Endothelial cell of umbilical vein (primary cell): Measurements from ENCODE around the gene LAMB4. TPM values are rescaled to one million over a fixed set of nuclear protein-coding genes. Genes with fewer than 3 reads are reported as not detected.

ENCODE experiments used
- BruUV-seq: library from RNA; stranded (reverse); fragments of 400-500 nt; replicated peaks from 2 replicates; lab custom pipeline; 2021; lab: Mats Ljungman, UMichigan
- CTCF ChIA-PET: fragments of 300-600, 350-600 bp; sonication (Branson Sonifier 250); formaldehyde crosslinking; loops from one replicate; lab custom pipeline; 2021; ENCODE audit warnings: antibody characterized with exemption, inconsistent platforms; lab: Charles Lee
- POLR2A ChIA-PET: fragments of 300-600, 350-600 bp; sonication (Branson Sonifier 250); formaldehyde crosslinking; loops from one replicate; lab custom pipeline; 2021; ENCODE audit warnings: antibody characterized with exemption, inconsistent platforms; lab: Charles Lee
- DNase-seq: peaks from one replicate; pipeline ENCODE4 v3.0.0-alpha.2; 2011; ENCODE audit warnings: low read depth, low spot score
- FAIRE-seq: peaks from 2 replicates; lab custom pipeline; 2011; peaks lifted over from hg19 to GRCh38; lab: Jason Lieb, UNC
- H2AFZ ChIP-seq: 2 replicates; pipeline ENCODE4 v1.6.0; 2012; ENCODE audit warnings: low read depth, low read length, control low read depth, inconsistent platforms
- H3K27ac ChIP-seq: 2 replicates; pipeline ENCODE4 v1.5.1; 2011; ENCODE audit warnings: low read depth, mild to moderate bottlenecking, control low read depth, low read length, moderate library complexity; ENCODE audit not compliant: insufficient read depth
- H3K27me3 ChIP-seq, 2 experiments: 2 replicates each; pipeline versions ENCODE4 v1.6.0 to v1.6.1; 2011; ENCODE audit warnings: low read length in 2 of 2, mixed read lengths in 1 of 2; ENCODE audit not compliant: control insufficient read depth in 2 of 2, insufficient read depth in 2 of 2
- H3K36me3 ChIP-seq, 2 experiments: 2 replicates in 1 of 2; 3 replicates in 1 of 2; pipeline ENCODE4 v1.5.1; 2011; ENCODE audit warnings: low read length in 2 of 2, mild to moderate bottlenecking in 1 of 2, moderate library complexity in 1 of 2; ENCODE audit not compliant: control insufficient read depth in 2 of 2, insufficient read depth in 2 of 2; ENCODE audit errors: extremely low read depth in 1 of 2
- H3K4me1 ChIP-seq: 3 replicates; pipeline ENCODE4 v1.5.1; 2011; ENCODE audit warnings: mild to moderate bottlenecking, low read length; ENCODE audit not compliant: control insufficient read depth, insufficient read depth; ENCODE audit errors: extremely low read depth
- H3K4me2 ChIP-seq: 2 replicates; pipeline ENCODE4 v1.6.1; 2011; ENCODE audit warnings: low read length, control low read depth, mixed read lengths; ENCODE audit not compliant: insufficient read depth
- H3K4me3 ChIP-seq, 3 experiments: fragments of 200-600 bp in 1 of 3; sonication (generic), shearing (Covaris generic) in 1 of 3; replicated peaks in 1 of 3; 2 replicates each; pipeline ENCODE4 v1.5.1; 2011 to 2016; ENCODE audit warnings: control low read depth in 3 of 3, low read length in 3 of 3, mild to moderate bottlenecking in 2 of 3, inconsistent platforms in 1 of 3, low read depth in 1 of 3, moderate library complexity in 1 of 3; ENCODE audit not compliant: insufficient read depth in 1 of 3
- H3K79me2 ChIP-seq: 2 replicates; pipeline ENCODE4 v1.6.0; 2012; ENCODE audit warnings: low read length, inconsistent platforms; ENCODE audit not compliant: control insufficient read depth, insufficient read depth
- H3K9ac ChIP-seq: replicated peaks from 2 replicates; pipeline ENCODE3; 2011; ENCODE audit warnings: low read length, control low read depth; ENCODE audit not compliant: insufficient read depth; ENCODE audit errors: extremely low read depth
- H3K9me1 ChIP-seq: replicated peaks from 3 replicates; pipeline ENCODE4 v1.6.0; 2011; ENCODE audit warnings: mild to moderate bottlenecking, low read length; ENCODE audit not compliant: control insufficient read depth, insufficient read depth; ENCODE audit errors: extremely low read depth
- H3K9me3 ChIP-seq: replicated peaks from 2 replicates; pipeline ENCODE4 v1.5.1; 2012; ENCODE audit warnings: low read length, inconsistent platforms; ENCODE audit not compliant: control insufficient read depth, insufficient read depth
- H4K20me1 ChIP-seq: replicated peaks from 2 replicates; pipeline ENCODE3; 2011; ENCODE audit warnings: mild to moderate bottlenecking, low read length; ENCODE audit not compliant: control insufficient read depth, insufficient read depth; ENCODE audit errors: extremely low read depth
- CTCF ChIP-seq, 2 donors: IDR thresholded peaks; 1 replicate in 1 of 2; 2 replicates in 1 of 2; pipeline ENCODE4 v1.5.1; 2011; ENCODE audit warnings: low read length in 2 of 2, mild to moderate bottlenecking in 2 of 2, moderate library complexity in 2 of 2, control low read depth in 1 of 2, inconsistent platforms in 1 of 2, low read depth in 1 of 2; ENCODE audit not compliant: insufficient read depth in 1 of 2; ENCODE audit errors: extremely low read depth in 1 of 2
- EZH2 ChIP-seq: IDR thresholded peaks from 2 replicates; pipeline ENCODE4 v1.6.1; 2012; ENCODE audit warnings: borderline replicate concordance, low read depth, mild to moderate bottlenecking, moderate library complexity, low read length, inconsistent platforms; ENCODE audit not compliant: severe bottlenecking
- FOS ChIP-seq: IDR thresholded peaks from 2 replicates; pipeline ENCODE4 v1.6.1; 2011; ENCODE audit warnings: mild to moderate bottlenecking, low read length, moderate library complexity, borderline replicate concordance; ENCODE audit not compliant: insufficient read depth
- GATA2 ChIP-seq: IDR thresholded peaks from 2 replicates; pipeline ENCODE4 v1.7.0; 2011; ENCODE audit warnings: low read depth, mild to moderate bottlenecking, moderate library complexity, mixed read lengths, low read length; ENCODE audit not compliant: insufficient read length, insufficient read depth
- JUN ChIP-seq: IDR thresholded peaks from 2 replicates; pipeline ENCODE4 v1.6.1; 2011; ENCODE audit warnings: borderline replicate concordance, low read depth; ENCODE audit not compliant: insufficient read length, insufficient read depth
- MAX ChIP-seq: IDR thresholded peaks from 2 replicates; pipeline ENCODE4 v1.6.1; 2011; ENCODE audit not compliant: insufficient read depth, insufficient read length
- MYC ChIP-seq: IDR thresholded peaks from one replicate; pipeline ENCODE4 v1.6.1; 2011; ENCODE audit warnings: mild to moderate bottlenecking, low read depth, low read length
- POLR2A ChIP-seq: IDR thresholded peaks from 2 replicates; pipeline ENCODE4 v1.6.1; 2012; ENCODE audit warnings: low read depth, mild to moderate bottlenecking, control low read depth, low read length
- POLR2AphosphoS5 ChIP-seq: IDR thresholded peaks from 2 replicates; pipeline ENCODE4 v1.6.1; 2012; ENCODE audit warnings: low read depth, mild to moderate bottlenecking, control low read depth, low read length, moderate library complexity; ENCODE audit not compliant: insufficient read depth
- dilution Hi-C: fragments of 300-500 bp; cut with MboI; formaldehyde crosslinking; loops from one replicate; pipeline ENCODE4 v1.15.0; 2019; ENCODE audit warnings: low sequenced_read_pairs; ENCODE audit not compliant: extremely low pct_ligation_motif_present
- intact Hi-C: fragments of 100-400 bp; cut with micrococcal nuclease; formaldehyde crosslinking; loops from one replicate; pipeline ENCODE4 v1.10.0; 2022
- polyA plus RNA-seq, 4 experiments: library from polyadenylated mRNA; depleted of rRNA in 3 of 4; stranded (reverse) in 3 of 4; unstranded in 1 of 4; fragments of >200 nt; gene quantifications; 2 replicates each; pipeline versions ENCODE4 v1.2.1 to v1.2.3, GENCODE V29; 2011 to 2012; ENCODE audit warnings: missing spikeins in 1 of 4
- total RNA-seq: library from RNA; stranded (reverse); gene quantifications from 2 replicates; pipeline ENCODE4 v1.2.3, GENCODE V29; 2021

The LAMB4 gene
- total and polyA plus RNA-seq, 2 donors (not counting 3 experiments of a cell fraction or from before 2014, with no cell fraction given): 0.15 to 0.20 TPM

- ChIA-PET CTCF (interaction anchor here (2.7 kb wide), 1 partner anchor 10 kb away, joined by 11 read pairs; no protein-coding TSS in a partner anchor), POLR2A (no interaction called here)
- DNase-seq (no peak), FAIRE-seq (no peak)
- no peaks in the 10 kb centered on the region for H4K20me1 ChIP-seq
- no peak overlapping the region for H3K4me2 ChIP-seq
- no peak overlapping the region for H3K27ac ChIP-seq
- H3K9me3 ChIP-seq: no peaks in the 10 kb centered on the region
- no peak overlapping the region for H3K9ac ChIP-seq
- no peak overlapping the region for H2AFZ ChIP-seq
- H3K27me3 ChIP-seq: no peaks in the 10 kb centered on the region
- no TSS peak for BruUV-seq
- intact Hi-C loops: no loop called here
- H3K36me3 ChIP-seq: no peaks in the 10 kb centered on the region
- no peak overlapping the region for H3K4me3 ChIP-seq
- H3K4me1 ChIP-seq: peaks cover 24% of the 10 kb centered on the region
- TF ChIP-seq CTCF (IDR thresholded peaks at IDR 0.05; ENCODE audit: extremely low read depth in 1 of 2, insufficient read depth in 1 of 2, low read depth in 1 of 2, low read length in 2 of 2): no peak
- no peak for TF ChIP-seq JUN
- TF ChIP-seq POLR2AphosphoS5: no peak
- no peaks in the 10 kb centered on the region for H3K9me1 ChIP-seq
- dilution Hi-C loops: no loop called here
- H3K79me2 ChIP-seq: no peaks in the 10 kb centered on the region
Observed at GRCh38 chr7:108026116-108026515, 104.0 kb downstream of the LAMB4 start.

- peaks cover 28% of the 10 kb centered on the region for H3K4me1 ChIP-seq
- no peak for TF ChIP-seq FOS
- TF ChIP-seq MYC: no peak
- no peak for TF ChIP-seq POLR2A
- TF ChIP-seq JUN: no peak
- TF ChIP-seq GATA2: no peak
- TF ChIP-seq POLR2AphosphoS5: no peak
- no peak for TF ChIP-seq CTCF (IDR thresholded peaks at IDR 0.05; ENCODE audit: extremely low read depth in 1 of 2, insufficient read depth in 1 of 2, low read depth in 1 of 2, low read length in 2 of 2)
- TF ChIP-seq EZH2: no peak
- no peak for TF ChIP-seq MAX
Observed at GRCh38 chr7:108024538-108024937, 105.6 kb downstream of the LAMB4 start.

More at GRCh38 chr7:108024538-108024937, 105.6 kb downstream of the LAMB4 start:
- CTCF ChIA-PET: interaction anchor here (1.0 to 2.7 kb wide), 2 partner anchors 9 to 121 kb away, joined by 4 to 11 read pairs; no protein-coding TSS in a partner anchor
- Histone ChIP-seq H3K9ac (no peak overlapping the region), H4K20me1 (no peaks in the 10 kb centered on the region), H3K79me2 (no peaks in the 10 kb centered on the region), H3K9me1 (no peaks in the 10 kb centered on the region), H2AFZ (no peak overlapping the region), H3K4me3 (no peak overlapping the region), H3K27me3 (no peaks in the 10 kb centered on the region), H3K4me2 (no peak overlapping the region), H3K9me3 (no peaks in the 10 kb centered on the region), H3K36me3 (no peaks in the 10 kb centered on the region), H3K27ac (no peak overlapping the region)
- DNase-seq (no peak), FAIRE-seq (no peak)
- intact Hi-C loops (no loop called here), dilution Hi-C loops (no loop called here)
- POLR2A ChIA-PET: interaction anchor here (1.1 kb wide), 1 partner anchor 38 kb away, joined by 6 read pairs; no protein-coding TSS in a partner anchor
- BruUV-seq: no TSS peak
